K562 (cell line): Measurements from ENCODE around the gene ACTL10. TPM values are rescaled to one million over a fixed set of nuclear protein-coding genes. Genes with fewer than 3 reads are reported as not detected.

ENCODE experiments used
- BRF1 ChIP-seq: IDR thresholded peaks from 3 replicates; pipeline ENCODE4 v1.6.1; 2011; ENCODE audit warnings: borderline replicate concordance, mild to moderate bottlenecking; ENCODE audit not compliant: insufficient read length; ENCODE audit errors: extremely low read depth
- ESRRB ChIP-seq: fragments of 250-450 bp; sonication (Bioruptor Pico); IDR thresholded peaks from 2 replicates; pipeline ENCODE4 v1.5.0; 2020; ENCODE audit warnings: mild to moderate bottlenecking, moderate library complexity, borderline replicate concordance
- MLX ChIP-seq, 2 experiments: fragments of 450-650 bp in 1 of 2; sonication (generic) in 1 of 2; formaldehyde crosslinking; conservative IDR thresholded peaks; 2 replicates each; pipeline versions ENCODE4 v1.4.0 to v1.8.1; 2020 to 2022; ENCODE audit warnings: mild to moderate bottlenecking in 1 of 2, missing genetic modification reagents in 1 of 2
- MNT ChIP-seq, 2 experiments: fragments of 450-650 bp; conservative IDR thresholded peaks; 2 replicates each; pipeline ENCODE4 v1.6.1; 2017; ENCODE audit warnings: mild to moderate bottlenecking in 2 of 2, moderate library complexity in 2 of 2
- PML ChIP-seq: IDR thresholded peaks from 2 replicates; pipeline ENCODE4 v1.6.1; 2012; ENCODE audit warnings: low read length, inconsistent platforms
- RBM14 ChIP-seq: fragments of 200-400 bp; formaldehyde crosslinking; IDR thresholded peaks from 2 replicates; pipeline ENCODE4 v1.6.1; 2018; ENCODE audit warnings: low read depth, mild to moderate bottlenecking, low read length, moderate library complexity, borderline replicate concordance; ENCODE audit not compliant: insufficient read depth
- SAP30 ChIP-seq: fragments of 200-600 bp; sonication (generic); IDR thresholded peaks from 2 replicates; pipeline ENCODE4 v1.6.1; 2012; ENCODE audit warnings: borderline replicate concordance, low read depth, mild to moderate bottlenecking, moderate library complexity, low read length, control low read depth, inconsistent platforms; ENCODE audit not compliant: insufficient read depth, poor library complexity, severe bottlenecking
- ZFP36 ChIP-seq: fragments of 150-350 bp; IDR thresholded peaks from 2 replicates; pipeline ENCODE4 v1.6.1; 2018; ENCODE audit warnings: low read length, low read depth; ENCODE audit not compliant: partially characterized antibody
- ZKSCAN1 ChIP-seq: fragments of 150-350 bp; IDR thresholded peaks from 2 replicates; pipeline ENCODE4 v1.6.1; 2016; ENCODE audit warnings: low read depth, low read length
- ZNF232 ChIP-seq: sonication (generic); formaldehyde crosslinking; IDR thresholded peaks from 2 replicates; pipeline ENCODE4 v1.8.0; 2022; ENCODE audit warnings: mild to moderate bottlenecking, missing genetic modification reagents
- polyA plus RNA-seq, 8 experiments: library from polyadenylated mRNA; depleted of rRNA in 4 of 8; stranded (reverse) in 5 of 8; unstranded in 3 of 8; fragments of >200 nt; fragmentation: Nextera tagmentation in 2 of 8; fragmentation: Illumina TruSeq in 1 of 8; extraction: Ambion mirVana in 2 of 8; extraction: Trizol in 1 of 8; gene quantifications; 2 replicates each; pipeline versions ENCODE4 v1.2.1 to v1.2.3, GENCODE V29; 2011 to 2014; ENCODE audit warnings: inconsistent platforms in 1 of 8, missing spikeins in 1 of 8
- total RNA-seq, 7 experiments: library from RNA; depleted of rRNA in 6 of 7; stranded (reverse); fragments of >200 nt in 6 of 7; fragmentation: Illumina TruSeq in 2 of 7; extraction: Trizol in 2 of 7; gene quantifications; 2 replicates each; pipeline versions ENCODE4 v1.2.1 to v1.2.3, GENCODE V29; 2011 to 2021; ENCODE audit warnings: low replicate concordance in 1 of 7

ACTL10 gene
- total and polyA plus RNA-seq, 9 of the 15 experiments (the other 6 are each of a cell fraction or from before 2014, with no cell fraction given), result 0.07 to 0.14 TPM; not detected in 7

GRCh38 chr20:33663161-33664084 is 3.3 kb upstream of the ACTL10 start (continued):
- TF ChIP-seq MLX (CRISPR knock-in tag; conservative IDR thresholded peaks at IDR 0.05) (no peak), RBM14 (no peak), PML (peak; percentile 15; the same call in 1 of the 2 replicates), ZKSCAN1 (no peak), SAP30 (peak; percentile 18), MNT (conservative IDR thresholded peaks at IDR 0.05) (peak in 1 of 2 experiments; percentile 68; a peak in 2 of 4 replicates), ESRRB (CRISPR knock-in tag) (0 out of 2 replicates have a peak, but pooled peaks have one; percentile 54), BRF1 (no peak), ZFP36 (no peak), ZNF232 (CRISPR knock-in tag) (no peak)
- TF ChIP-seq, all 486 proteins: peak for 120
